ENCODE measurements around the gene CT55.
"Not testable (repeated sequence)": the region's sequence is repeated elsewhere in the genome, so short reads cannot be mapped to it uniquely, and the experiment has no call there.

DNA sequence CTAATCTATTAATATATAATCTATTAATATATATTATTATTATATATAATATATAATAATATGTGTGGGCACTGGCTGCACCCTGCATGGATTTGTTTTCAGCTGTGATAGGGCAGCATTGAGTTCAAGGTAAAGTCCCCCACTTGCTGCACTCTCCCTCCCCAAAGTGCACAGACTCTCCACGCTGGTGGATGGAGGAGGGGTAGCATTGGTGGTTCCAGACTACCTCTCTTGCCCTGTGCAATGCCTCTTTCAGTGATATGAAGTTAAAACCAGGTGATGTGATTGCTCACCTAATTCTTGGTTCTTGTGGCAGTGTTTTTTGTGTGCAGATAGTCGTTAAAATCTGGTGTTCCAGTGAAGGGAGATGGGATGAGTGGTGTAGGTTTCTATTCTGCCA, 55.1 kb downstream of the CT55 start:
- not testable (repeated sequence) for TF ChIP-seq POLR2A, CTCF, EP300, POLR2AphosphoS5 (IDR thresholded peaks at IDR 0.05)
